Neural cell (in vitro differentiated cells): ENCODE data around the gene TBX5.

Experiments
- EP300 ChIP-seq: fragments of 450-650 bp; conservative IDR thresholded peaks from 2 replicates; pipeline ENCODE4 v1.6.1; 2014; ENCODE audit warnings: antibody characterized with exemption, mild to moderate bottlenecking, moderate library complexity; ENCODE audit not compliant: poor library complexity, severe bottlenecking
- EZH2 ChIP-seq: fragments of 200-600, 300-800 bp; shearing (Covaris generic), sonication (generic); IDR thresholded peaks from 2 replicates; pipeline ENCODE4 v1.6.1; 2014; ENCODE audit warnings: antibody characterized with exemption, low read length, borderline replicate concordance, mild to moderate bottlenecking; ENCODE audit not compliant: insufficient read depth, poor library complexity, severe bottlenecking
- MXI1 ChIP-seq: fragments of 450-650 bp; conservative IDR thresholded peaks from 2 replicates; pipeline ENCODE4 v1.6.1; 2014; ENCODE audit warnings: antibody characterized with exemption, mild to moderate bottlenecking; ENCODE audit not compliant: poor library complexity, severe bottlenecking
- POLR2AphosphoS5 ChIP-seq: IDR thresholded peaks from 2 replicates; pipeline ENCODE4 v1.6.1; 2012
- RAD21 ChIP-seq: fragments of 450-650 bp; conservative IDR thresholded peaks from 2 replicates; pipeline ENCODE4 v1.6.1; 2014; ENCODE audit warnings: antibody characterized with exemption, mild to moderate bottlenecking, moderate library complexity
- SMC3 ChIP-seq: fragments of 450-650 bp; conservative IDR thresholded peaks from 2 replicates; pipeline ENCODE4 v1.6.1; 2014; ENCODE audit warnings: antibody characterized with exemption, mild to moderate bottlenecking, moderate library complexity; ENCODE audit not compliant: poor library complexity
- TAF1 ChIP-seq: IDR thresholded peaks from 2 replicates; pipeline ENCODE4 v1.6.1; 2012; ENCODE audit warnings: low read depth
- TF ChIP-seq, protein P1 (sequence below): fragments of 450-650 bp; IDR thresholded peaks from 2 replicates; pipeline ENCODE4 v1.5.1; 2014; ENCODE audit warnings: antibody characterized with exemption, mild to moderate bottlenecking, moderate library complexity; ENCODE audit not compliant: poor library complexity, severe bottlenecking
- TF ChIP-seq, protein P2 (sequence below): IDR thresholded peaks from 2 replicates; pipeline ENCODE4 v1.6.1; 2012; ENCODE audit warnings: borderline replicate concordance

DNA sequence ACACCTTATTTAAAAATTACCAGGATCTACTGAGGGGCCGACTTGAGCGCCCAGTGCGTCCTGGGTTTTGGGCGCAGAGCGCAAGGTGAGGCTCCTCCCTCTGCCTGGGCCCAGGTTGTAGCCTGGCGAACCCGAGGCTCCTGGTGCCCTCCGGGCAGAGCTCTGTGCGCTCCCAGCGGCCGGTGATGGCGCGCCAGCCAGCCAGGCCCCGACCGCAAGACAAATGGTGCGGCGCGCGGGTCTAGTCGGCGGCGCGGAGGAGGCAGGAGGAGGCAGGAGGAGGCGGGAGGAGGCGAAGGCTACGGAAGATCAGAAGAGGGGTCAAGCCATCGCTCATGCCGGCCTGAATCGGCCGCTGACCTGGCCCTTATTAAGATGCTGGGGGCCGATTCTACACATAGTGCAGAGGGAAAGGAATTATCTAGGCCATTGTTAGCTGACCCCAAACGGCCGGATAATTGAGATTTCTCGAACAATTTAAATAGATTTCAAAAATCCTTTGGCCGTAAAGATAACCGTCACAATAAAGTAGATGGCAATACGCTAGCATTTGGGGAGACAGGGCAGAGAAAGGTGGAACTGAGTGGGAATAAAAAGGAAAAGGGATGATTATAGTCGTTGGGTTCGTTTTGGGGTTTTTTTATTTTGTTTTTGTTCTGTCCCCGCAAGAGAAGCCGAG, 2.8 kb downstream of the TBX5 start:
- peak; percentile 94 for TF ChIP-seq EZH2
- TF ChIP-seq, protein P1, sequence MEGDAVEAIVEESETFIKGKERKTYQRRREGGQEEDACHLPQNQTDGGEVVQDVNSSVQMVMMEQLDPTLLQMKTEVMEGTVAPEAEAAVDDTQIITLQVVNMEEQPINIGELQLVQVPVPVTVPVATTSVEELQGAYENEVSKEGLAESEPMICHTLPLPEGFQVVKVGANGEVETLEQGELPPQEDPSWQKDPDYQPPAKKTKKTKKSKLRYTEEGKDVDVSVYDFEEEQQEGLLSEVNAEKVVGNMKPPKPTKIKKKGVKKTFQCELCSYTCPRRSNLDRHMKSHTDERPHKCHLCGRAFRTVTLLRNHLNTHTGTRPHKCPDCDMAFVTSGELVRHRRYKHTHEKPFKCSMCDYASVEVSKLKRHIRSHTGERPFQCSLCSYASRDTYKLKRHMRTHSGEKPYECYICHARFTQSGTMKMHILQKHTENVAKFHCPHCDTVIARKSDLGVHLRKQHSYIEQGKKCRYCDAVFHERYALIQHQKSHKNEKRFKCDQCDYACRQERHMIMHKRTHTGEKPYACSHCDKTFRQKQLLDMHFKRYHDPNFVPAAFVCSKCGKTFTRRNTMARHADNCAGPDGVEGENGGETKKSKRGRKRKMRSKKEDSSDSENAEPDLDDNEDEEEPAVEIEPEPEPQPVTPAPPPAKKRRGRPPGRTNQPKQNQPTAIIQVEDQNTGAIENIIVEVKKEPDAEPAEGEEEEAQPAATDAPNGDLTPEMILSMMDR = peak; percentile 48
- TF ChIP-seq, protein P2, sequence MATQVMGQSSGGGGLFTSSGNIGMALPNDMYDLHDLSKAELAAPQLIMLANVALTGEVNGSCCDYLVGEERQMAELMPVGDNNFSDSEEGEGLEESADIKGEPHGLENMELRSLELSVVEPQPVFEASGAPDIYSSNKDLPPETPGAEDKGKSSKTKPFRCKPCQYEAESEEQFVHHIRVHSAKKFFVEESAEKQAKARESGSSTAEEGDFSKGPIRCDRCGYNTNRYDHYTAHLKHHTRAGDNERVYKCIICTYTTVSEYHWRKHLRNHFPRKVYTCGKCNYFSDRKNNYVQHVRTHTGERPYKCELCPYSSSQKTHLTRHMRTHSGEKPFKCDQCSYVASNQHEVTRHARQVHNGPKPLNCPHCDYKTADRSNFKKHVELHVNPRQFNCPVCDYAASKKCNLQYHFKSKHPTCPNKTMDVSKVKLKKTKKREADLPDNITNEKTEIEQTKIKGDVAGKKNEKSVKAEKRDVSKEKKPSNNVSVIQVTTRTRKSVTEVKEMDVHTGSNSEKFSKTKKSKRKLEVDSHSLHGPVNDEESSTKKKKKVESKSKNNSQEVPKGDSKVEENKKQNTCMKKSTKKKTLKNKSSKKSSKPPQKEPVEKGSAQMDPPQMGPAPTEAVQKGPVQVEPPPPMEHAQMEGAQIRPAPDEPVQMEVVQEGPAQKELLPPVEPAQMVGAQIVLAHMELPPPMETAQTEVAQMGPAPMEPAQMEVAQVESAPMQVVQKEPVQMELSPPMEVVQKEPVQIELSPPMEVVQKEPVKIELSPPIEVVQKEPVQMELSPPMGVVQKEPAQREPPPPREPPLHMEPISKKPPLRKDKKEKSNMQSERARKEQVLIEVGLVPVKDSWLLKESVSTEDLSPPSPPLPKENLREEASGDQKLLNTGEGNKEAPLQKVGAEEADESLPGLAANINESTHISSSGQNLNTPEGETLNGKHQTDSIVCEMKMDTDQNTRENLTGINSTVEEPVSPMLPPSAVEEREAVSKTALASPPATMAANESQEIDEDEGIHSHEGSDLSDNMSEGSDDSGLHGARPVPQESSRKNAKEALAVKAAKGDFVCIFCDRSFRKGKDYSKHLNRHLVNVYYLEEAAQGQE = no peak
- no peak for TF ChIP-seq TAF1
- TF ChIP-seq MXI1 = no peak
- TF ChIP-seq RAD21 = no peak
- no peak for TF ChIP-seq EP300
- peak; percentile 9 for TF ChIP-seq POLR2AphosphoS5
- no peak for TF ChIP-seq SMC3
